ENCODE results near the gene TSC2. TPM values are rescaled to one million over a fixed set of nuclear protein-coding genes. Genes with fewer than 3 reads are reported as not detected.

The TSC2 gene
- total and polyA plus RNA-seq, 2 of the 13 experiments (the other 11 are each of a cell fraction or from before 2014, with no cell fraction given) = 19.6 to 40.4 TPM

DNA sequence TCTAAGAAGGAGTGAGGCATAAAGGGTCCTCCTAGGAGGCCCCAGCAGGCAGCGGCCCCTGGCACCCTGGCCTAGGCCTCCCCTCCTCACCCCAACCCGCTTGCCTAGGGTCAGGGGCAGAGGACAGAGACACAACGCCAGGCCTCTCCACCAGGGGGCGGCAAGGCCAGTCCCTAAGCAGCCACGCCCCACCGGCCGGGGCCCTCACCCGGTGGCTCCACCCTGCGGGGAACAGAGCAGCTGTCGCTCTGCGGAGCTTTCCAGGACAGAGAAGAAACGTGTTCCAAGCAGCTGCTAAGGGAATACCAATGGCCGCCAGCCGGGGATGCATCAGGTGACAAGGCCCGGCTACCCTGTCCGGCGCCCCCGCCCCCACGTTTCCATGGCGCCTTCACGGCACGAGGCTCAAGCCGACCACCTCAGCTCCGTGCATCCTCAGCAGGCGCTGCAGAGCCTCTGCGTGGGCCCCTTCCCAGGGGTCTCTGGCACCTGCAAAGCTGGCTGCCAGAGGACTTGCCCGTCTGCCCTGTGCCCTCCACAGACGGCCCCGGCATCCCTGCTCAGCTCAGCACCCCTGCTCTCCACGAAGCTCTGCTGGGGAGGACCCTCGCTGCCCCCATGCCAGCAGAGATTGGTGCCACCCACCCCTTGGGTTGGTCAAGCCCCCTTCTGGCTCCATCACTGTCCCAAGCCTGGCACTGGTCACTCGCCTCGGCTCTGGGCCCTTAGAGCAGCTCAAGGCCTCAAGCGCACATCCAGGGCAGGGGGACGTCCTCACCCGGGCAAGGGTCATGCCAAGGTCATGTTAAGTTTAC is 43.8 kb upstream of the TSC2 start:
- intact Hi-C loops (cut with micrococcal nuclease; ENCODE audit: unreplicated experiment) (no loop called here), in situ Hi-C loops (cut with HindIII; ENCODE audit: extremely low pct_ligation_motif_present, low pct_unique_long_range_greater_than_20kb) (no loop called here)
- H3K79me2 ChIP-seq (ENCODE audit: insufficient read depth, low read length) = peaks cover 42% of the 10 kb centered on the region
- H3K4me1 ChIP-seq (ENCODE audit: insufficient read depth, low read length) = peaks cover 42% of the 10 kb centered on the region
- no peak overlapping the region for H3K9ac ChIP-seq (ENCODE audit: insufficient read depth, low read depth, low read length)
- no peaks in the 10 kb centered on the region for H3K27me3 ChIP-seq (ENCODE audit: control insufficient read depth in 1 of 2, insufficient read depth in 2 of 2, low read length in 2 of 2)
- peak overlapping the region; percentile 1 for H3K27ac ChIP-seq (ENCODE audit: extremely low read length, insufficient read depth, low read length)
- peak; percentile 92 for DNase-seq (ENCODE audit: low spot score)
- FAIRE-seq = peak; percentile 92
- peak; percentile 89 for ATAC-seq
- ChIA-PET POLR2A (interaction anchor here (0.8 to 2.8 kb wide), 15 partner anchors 10 to 151 kb away, joined by 3 to 27 read pairs (median 5); partner anchors contain the start of genes GFER, NOXO1, NPW and NTHL1), CTCF (ENCODE audit: low intra/inter-chr PET ratio, low total read pairs) (interaction anchor here (0.7 to 1.8 kb wide), 5 partner anchors 14 to 141 kb away, joined by 3 to 10 read pairs (median 5); partner anchors contain the start of genes GFER and SYNGR3)
- peak overlapping the region; percentile 42 for H3K4me2 ChIP-seq (ENCODE audit: low read depth, low read length)
- H3K36me3 ChIP-seq (replicated peaks in 1 of 2; ENCODE audit: control insufficient read depth in 1 of 2, insufficient read depth in 2 of 2, low read length in 2 of 2) = peaks cover 24 to 44% of the 10 kb centered on the region in 2 experiments
- H4K20me1 ChIP-seq (ENCODE audit: insufficient read depth, low read length) = peaks cover 18% of the 10 kb centered on the region; the same call in 1 of the 2 replicates
- H3K9me3 ChIP-seq (ENCODE audit: low read length) = no peaks in the 10 kb centered on the region
- BruUV-seq (replicated peaks) = no TSS peak
- H3K4me3 ChIP-seq (replicated peaks in 1 of 3; ENCODE audit: insufficient read depth in 1 of 3, low read depth in 2 of 3, low read length in 3 of 3) = peak overlapping the region in 1 of 3 experiments; percentile 17; a peak in 1 of 6 replicates
- no peak overlapping the region for H2AFZ ChIP-seq (ENCODE audit: low read length)
- WGBS (ENCODE audit: low lambda C conversion rate) = 0% methylated on average over 1 of the region's 36 CpGs
- TF ChIP-seq ZNF354B (CRISPR knock-in tag; IDR thresholded peaks at IDR 0.05) (no peak), ZMYM2 (CRISPR knock-in tag; IDR thresholded peaks at IDR 0.05) (no peak), POLR2AphosphoS2 (IDR thresholded peaks at IDR 0.05; ENCODE audit: low read depth, low read length) (no peak), KLF16 (CRISPR knock-in tag; IDR thresholded peaks at IDR 0.05) (peak in 1 of 2 experiments; percentile 94; a peak in 2 of 4 replicates), ZNF841 (CRISPR knock-in tag; IDR thresholded peaks at IDR 0.05; ENCODE audit: borderline replicate concordance) (no peak), ZNF331 (CRISPR knock-in tag; IDR thresholded peaks at IDR 0.05) (peak; percentile 69), ZNF121 (CRISPR knock-in tag; IDR thresholded peaks at IDR 0.05) (no peak), ZFAT (CRISPR knock-in tag; conservative IDR thresholded peaks at IDR 0.05) (no peak), HOXA7 (CRISPR knock-in tag; IDR thresholded peaks at IDR 0.05) (no peak), SMARCC2 (IDR thresholded peaks at IDR 0.05) (no peak), FOXC1 (CRISPR knock-in tag; IDR thresholded peaks at IDR 0.05; ENCODE audit: borderline replicate concordance) (peak; percentile 30; the same call in 1 of the 2 replicates), CC2D1A (CRISPR knock-in tag; IDR thresholded peaks at IDR 0.05) (no peak), HMG20A (CRISPR knock-in tag; IDR thresholded peaks at IDR 0.05; ENCODE audit: borderline replicate concordance) (no peak), TBL1XR1 (IDR thresholded peaks at IDR 0.05; ENCODE audit: borderline replicate concordance, low read length, partially characterized antibody) (no peak), ZC3H4 (CRISPR knock-in tag; IDR thresholded peaks at IDR 0.05; ENCODE audit: borderline replicate concordance) (no peak), ZNF33A (CRISPR knock-in tag; IDR thresholded peaks at IDR 0.05; ENCODE audit: borderline replicate concordance) (no peak)
- TF ChIP-seq, protein P1, sequence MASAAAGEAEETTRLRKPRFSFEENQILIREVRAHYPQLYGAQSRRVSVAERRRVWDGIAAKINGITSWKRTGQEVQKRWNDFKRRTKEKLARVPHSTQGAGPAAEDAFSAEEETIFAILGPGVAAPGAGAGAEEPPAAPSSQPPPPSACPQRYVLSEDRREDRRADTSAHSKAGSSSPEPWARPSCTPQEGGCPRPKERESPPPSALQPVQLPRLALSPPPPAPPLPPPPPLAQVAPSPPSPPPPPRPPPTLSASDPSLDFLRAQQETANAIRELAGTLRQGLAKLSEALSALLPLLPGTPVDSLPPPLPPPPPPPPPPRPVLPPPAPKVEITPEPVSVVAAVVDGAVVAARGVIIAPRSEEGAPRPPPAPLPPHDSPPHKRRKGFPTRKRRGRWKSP (CRISPR knock-in tag; IDR thresholded peaks at IDR 0.05) = no peak
- TF ChIP-seq, protein P2, sequence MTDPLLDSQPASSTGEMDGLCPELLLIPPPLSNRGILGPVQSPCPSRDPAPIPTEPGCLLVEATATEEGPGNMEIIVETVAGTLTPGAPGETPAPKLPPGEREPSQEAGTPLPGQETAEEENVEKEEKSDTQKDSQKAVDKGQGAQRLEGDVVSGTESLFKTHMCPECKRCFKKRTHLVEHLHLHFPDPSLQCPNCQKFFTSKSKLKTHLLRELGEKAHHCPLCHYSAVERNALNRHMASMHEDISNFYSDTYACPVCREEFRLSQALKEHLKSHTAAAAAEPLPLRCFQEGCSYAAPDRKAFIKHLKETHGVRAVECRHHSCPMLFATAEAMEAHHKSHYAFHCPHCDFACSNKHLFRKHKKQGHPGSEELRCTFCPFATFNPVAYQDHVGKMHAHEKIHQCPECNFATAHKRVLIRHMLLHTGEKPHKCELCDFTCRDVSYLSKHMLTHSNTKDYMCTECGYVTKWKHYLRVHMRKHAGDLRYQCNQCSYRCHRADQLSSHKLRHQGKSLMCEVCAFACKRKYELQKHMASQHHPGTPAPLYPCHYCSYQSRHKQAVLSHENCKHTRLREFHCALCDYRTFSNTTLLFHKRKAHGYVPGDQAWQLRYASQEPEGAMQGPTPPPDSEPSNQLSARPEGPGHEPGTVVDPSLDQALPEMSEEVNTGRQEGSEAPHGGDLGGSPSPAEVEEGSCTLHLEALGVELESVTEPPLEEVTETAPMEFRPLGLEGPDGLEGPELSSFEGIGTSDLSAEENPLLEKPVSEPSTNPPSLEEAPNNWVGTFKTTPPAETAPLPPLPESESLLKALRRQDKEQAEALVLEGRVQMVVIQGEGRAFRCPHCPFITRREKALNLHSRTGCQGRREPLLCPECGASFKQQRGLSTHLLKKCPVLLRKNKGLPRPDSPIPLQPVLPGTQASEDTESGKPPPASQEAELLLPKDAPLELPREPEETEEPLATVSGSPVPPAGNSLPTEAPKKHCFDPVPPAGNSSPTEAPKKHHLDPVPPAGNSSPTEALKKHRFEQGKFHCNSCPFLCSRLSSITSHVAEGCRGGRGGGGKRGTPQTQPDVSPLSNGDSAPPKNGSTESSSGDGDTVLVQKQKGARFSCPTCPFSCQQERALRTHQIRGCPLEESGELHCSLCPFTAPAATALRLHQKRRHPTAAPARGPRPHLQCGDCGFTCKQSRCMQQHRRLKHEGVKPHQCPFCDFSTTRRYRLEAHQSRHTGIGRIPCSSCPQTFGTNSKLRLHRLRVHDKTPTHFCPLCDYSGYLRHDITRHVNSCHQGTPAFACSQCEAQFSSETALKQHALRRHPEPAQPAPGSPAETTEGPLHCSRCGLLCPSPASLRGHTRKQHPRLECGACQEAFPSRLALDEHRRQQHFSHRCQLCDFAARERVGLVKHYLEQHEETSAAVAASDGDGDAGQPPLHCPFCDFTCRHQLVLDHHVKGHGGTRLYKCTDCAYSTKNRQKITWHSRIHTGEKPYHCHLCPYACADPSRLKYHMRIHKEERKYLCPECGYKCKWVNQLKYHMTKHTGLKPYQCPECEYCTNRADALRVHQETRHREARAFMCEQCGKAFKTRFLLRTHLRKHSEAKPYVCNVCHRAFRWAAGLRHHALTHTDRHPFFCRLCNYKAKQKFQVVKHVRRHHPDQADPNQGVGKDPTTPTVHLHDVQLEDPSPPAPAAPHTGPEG (CRISPR knock-in tag; IDR thresholded peaks at IDR 0.05) = 0 out of 2 replicates have a peak, but pooled peaks have one; percentile 40
